ENCODE results near the gene ATP23.

Gene ATP23

DNA sequence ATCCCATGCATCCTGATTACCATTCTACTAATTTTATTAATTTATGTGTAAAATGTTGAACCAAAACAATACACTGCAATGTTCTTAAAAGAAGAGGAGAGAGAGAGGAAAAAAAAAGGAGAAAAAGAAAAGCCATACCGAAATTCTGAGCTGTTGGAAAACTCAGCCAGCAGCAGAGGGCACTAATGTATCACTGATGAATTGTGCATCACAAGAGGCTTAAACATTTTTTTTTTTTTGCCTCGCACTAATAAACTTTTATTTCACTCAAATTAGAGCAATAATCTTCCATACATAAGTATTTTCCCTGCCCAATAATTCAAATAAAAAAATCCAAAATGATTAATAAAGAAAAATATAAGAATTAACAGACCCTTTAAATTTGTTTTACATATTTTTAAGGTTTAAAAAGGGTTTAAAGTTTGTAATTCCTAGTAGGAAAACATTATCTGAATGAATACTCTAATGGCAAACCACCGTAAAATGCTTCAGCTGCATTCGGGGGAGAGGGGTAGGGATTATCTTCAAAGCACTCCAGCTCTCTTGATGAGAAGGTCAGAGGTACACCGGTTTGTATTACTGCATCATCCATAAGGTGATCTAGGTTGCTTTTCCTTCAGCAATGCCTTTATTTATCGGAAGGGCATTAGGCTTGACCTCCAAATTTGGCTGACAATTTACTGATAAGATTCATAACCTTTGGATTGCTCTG, 41.9 kb downstream of the ATP23 start:
- peak; percentile 1 for DNase-seq (ENCODE audit: low read depth)

DNA sequence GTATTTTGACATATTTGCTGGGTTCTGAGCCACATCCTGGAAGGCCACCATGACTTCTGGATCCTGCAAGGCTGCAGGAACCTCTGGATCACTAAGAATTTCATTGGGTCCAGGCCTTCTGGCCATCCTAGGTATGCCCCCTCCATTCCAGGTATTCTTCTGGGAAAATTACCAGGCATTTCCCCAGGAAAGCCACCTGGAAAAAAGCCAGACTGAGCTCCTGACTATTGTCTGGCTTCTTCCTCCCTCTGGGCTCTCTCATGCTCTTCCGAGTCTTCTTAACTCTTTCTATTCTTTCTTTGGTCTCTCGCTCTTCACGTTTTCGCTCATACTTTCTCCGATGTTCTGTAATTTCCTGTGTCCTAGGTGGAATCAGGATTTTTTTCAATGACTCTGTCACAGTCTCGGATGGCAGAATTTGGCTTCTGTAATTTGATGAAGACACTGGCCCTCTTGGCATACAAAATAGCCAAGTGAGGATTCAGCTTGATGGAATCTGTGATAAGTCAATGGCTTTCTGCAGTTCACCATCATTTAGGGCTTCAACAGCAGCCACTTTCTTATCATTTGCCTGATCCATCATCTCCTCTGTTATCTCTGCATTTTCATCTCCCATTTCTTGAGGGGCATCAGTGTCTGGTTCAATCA, 42.6 kb downstream of the ATP23 start:
- no peak for DNase-seq (ENCODE audit: low read depth)

DNA sequence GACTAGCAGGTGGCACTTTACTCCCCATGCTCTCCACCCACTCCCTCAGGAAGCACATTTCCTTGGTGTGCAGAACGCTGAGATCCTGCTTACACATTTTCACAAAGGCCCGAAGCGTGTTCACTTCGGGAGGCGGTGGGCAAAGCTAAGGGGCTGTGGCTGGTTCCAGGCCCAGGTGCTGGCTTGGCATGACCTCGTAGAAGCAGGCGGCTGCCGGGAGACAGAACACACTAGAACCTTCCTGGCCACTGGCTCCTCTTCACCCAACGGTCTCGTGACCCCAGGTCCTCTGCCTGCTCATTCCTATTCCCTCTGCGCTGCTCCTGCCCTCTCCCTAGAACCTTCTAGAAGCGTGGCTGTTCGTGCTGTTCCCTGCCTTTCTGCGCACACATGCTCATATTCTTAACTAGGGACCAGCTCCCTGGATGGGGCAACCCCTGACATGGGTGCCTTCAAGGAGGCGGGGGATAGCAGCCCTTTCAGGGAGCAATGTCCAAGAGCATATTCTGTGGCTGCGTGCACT, 43.3 kb downstream of the ATP23 start:
- DNase-seq (ENCODE audit: low read depth) = no peak

DNA sequence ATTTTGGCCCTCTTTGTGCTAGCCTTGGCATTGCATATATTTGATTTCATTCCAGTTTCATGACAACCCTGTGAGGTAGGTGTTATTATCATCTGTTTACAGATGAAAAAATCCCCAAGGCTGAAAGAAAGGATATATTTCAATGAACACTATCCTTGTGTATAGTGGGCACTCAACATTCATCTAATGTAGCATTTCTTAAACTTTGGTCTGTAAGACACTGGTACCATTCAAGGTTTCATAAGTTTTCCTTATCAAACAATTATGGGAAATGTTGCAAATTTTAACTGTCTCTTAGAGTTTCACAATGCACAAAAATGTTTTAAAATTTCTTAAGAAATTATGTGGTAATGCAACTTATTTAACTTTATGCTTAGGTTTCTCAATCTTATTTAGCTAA, 44.3 kb downstream of the ATP23 start:
- DNase-seq (ENCODE audit: low read depth) = no peak

DNA sequence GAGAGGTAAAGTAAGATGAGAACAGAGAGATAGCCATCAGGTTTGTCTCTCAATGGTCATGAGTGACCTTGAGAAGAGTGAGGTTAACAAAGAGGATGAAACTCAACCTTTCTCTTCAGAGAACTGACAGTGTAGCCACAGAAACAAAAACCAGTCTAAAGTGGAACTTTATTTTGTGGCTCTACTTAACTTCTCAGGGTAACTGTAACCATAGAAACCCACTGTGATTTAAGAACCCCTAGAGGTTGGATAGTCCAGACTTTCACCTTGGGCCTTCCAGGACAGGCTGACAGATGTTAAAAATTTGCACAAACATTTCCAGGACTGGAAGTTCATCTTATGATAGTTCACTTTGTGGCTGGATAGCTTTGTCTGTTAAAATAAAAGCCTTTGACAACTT, 48.5 kb downstream of the ATP23 start:
- DNase-seq (ENCODE audit: low read depth) = no peak

DNA sequence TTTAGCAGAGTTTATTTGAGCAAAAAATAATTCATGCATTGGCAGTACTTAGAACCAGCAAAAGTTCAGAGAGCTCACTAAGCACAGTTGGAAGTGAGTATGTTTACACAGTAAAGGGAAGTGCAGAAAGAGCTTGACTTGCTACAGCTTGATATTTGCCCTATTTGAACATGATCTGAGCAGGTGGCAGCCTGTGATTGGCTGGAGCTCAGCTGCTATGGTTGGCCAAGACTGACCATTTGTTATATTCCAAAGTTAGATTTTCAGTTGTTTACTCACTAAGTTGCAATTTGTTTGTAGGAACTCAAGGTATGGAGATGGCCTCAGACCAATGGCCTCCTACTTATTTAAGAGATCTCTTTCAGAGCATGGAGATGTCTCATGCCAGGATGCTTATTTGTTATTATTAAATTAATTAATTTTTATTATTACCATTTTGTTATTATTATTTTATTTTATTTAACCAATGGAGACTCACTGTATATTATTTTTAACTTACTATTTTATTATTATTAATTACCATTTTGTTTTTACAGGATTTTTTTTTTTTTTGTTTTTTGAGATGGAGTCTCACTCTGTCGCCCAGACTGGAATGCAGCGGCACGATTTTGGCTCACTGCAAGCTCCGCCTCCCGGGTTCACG, 49.0 kb downstream of the ATP23 start:
- DNase-seq (ENCODE audit: low read depth) = no peak

DNA sequence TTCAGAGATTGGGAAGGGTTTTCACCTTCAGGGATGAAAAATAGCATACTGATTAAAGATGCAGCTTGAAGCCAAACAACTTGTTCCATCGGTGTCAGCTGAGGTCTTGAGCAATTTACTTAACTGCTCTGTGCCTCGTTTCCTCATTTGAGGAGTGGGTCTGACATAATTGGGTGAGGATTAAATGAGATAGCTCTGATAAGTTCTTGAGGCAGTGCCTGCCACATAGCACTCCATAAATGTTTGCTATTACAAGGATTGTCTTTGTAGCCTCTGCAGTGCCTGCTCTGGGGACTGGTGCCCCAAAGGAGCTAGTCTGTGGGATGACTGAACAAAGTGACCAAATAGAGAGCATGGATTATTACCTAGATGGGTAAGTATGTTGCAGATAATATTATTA, 50.6 kb downstream of the ATP23 start:
- DNase-seq (ENCODE audit: low read depth) = no peak

DNA sequence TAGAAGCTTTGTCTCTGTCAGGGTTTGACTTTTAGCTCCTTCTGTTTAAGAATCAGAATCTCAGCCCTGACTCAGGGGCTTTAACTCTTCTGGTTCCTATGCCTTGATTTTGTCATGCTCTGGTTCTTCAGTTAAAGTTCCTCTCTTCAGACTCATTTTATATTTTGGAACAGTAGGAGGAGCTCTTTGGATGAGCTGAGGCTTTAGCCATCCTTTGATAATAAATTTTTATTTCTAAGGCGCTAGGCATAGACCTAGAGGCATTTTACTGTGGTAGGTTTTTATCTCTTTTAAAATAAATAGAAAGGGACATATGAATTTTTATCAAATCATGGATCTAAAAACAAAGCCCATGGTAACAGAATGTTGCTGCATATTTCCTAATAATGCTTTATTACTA, 51.7 kb downstream of the ATP23 start:
- DNase-seq (ENCODE audit: low read depth) = no peak

DNA sequence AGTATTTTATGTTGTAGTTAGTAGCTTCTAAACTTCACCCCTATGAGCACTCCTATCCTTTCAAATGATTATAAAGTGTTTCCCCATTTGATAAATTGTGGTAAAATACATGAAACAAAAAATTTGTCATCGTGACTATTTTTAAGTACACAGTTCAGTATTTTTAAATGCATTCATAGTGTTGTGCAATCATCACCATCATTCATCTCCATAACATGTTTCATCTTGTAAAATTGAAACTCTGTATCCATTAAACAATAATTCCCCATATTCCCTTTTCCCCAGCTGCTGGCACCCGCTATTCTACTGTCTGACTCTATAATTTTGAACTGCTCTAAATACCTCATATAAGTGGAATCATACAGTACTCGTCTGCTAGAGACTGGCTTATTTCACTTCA, 52.5 kb downstream of the ATP23 start:
- no peak for DNase-seq (ENCODE audit: low read depth)

DNA sequence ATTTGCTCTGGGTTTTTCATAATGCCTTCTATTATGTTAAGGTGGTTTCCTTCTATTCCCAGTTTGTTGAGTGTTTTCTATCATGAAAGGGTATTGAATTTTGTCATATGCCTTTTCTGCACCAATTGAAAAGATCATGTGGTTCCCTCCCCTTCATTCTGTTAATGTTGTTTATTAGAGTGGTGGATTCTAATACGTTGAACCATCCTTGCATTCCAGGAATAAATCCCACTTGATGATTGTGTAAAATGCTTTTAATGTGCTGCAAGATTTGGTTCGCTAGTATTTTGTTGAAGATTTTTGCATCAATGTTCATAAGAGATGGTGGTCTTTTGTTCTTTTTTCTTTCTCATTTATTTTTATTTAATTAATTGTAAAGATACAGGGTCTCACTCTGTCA, 55.2 kb downstream of the ATP23 start:
- no peak for DNase-seq (ENCODE audit: low read depth)

DNA sequence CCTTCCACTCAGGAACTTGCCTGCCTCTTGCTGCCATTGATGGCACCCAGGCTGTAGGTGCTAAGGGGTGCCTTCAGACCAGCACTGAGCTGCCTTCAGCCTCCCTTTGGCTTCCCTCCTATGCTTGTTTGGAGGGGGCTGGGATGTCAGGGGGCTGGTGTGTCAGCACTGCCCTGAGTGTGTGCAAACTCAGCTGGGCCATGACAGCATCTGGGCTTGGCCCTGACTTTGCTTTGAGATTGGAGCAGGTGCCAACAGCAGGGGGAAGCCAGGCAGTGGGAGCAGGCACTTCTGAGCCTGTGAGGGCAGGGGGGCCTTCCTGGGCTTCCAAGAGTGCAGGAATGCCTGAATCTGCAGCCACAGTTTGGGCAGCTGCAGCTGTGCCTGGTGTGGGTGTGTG, 56.9 kb downstream of the ATP23 start:
- DNase-seq (ENCODE audit: low read depth) = no peak

DNA sequence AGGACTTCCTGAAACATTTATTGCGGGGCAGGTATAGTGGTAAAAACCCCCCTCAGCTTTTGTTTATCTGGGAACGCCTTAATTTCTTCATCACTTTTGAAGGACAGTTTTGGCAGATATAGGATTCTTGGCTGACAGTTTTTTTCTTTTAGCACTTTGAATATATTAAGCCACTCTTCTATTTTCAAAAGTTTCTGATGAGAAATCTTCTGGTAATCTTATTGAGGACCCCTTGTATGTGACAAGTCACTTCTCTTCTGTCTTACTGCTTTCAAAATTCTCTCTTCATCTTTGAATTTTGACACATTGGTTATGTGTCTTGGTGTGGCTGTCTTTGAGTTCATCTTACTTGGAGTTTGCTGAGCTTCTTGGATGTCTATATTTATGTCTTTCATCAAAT, 59.1 kb downstream of the ATP23 start:
- DNase-seq (ENCODE audit: low read depth) = no peak

DNA sequence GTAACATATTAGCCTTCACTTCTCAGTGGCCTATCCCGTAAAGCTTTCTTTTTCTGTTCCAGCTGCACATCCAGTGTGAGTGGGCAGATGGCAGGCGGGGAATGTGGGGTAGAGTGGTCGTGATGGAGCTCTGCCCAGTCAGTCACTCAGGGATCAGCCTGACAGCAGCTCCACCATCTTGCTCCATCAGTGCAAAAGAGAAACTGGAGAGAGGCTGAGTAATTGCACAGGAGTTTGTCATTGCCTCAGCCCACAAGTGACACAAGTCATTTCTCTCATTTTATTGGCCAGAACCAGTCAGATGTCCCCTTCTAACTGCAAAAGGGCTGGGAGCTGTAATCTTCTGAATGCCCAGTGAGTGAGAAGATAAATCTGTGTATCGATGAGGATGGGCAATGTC, 66.5 kb downstream of the ATP23 start:
- DNase-seq (ENCODE audit: low read depth) = no peak

DNA sequence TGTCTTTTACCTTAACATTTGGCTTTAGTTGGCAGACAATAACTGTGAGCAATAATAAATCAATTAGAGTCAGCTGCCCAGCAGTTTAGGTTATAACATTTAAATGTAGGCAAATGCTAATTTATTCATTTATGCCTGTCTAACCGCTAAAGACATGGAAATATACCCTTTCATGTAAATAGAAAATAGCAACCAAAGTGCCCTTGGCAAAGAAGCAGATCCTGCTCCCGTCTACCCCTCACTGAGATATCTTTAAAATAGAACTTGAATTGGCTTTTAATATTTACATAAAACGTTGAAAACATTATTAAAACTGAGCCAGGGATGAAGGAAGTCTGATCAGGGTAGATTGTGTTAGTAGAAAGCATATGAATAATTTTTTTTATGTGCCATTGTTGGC, 67.3 kb downstream of the ATP23 start:
- DNase-seq (ENCODE audit: low read depth) = no peak

All from activated T-cell treated with anti-CD3 and anti-CD28 coated beads for 48 hours (primary cell).